D721Med (cell line): ENCODE measurements around the gene STEAP3.
"Not testable (repeated sequence)": the region's sequence is repeated elsewhere in the genome, so short reads cannot be mapped to it uniquely, and the experiment has no call there.

Experiments
- DNase-seq: peaks from one replicate; pipeline ENCODE4 v3.0.0; 2011; ENCODE audit warnings: low spot score; ENCODE audit not compliant: insufficient read length
- FAIRE-seq: peaks from 2 replicates; lab custom pipeline; 2011; peaks lifted over from hg19 to GRCh38; lab: Jason Lieb, UNC
- TF ChIP-seq, protein P1 (sequence below): IDR thresholded peaks from 2 replicates; pipeline ENCODE4 v1.5.1; 2012; ENCODE audit warnings: mild to moderate bottlenecking, control low read depth; ENCODE audit not compliant: insufficient read depth; ENCODE audit errors: missing control alignments

Gene STEAP3

GRCh38 chr2:119276864-119277263 lies 53.2 kb downstream of the STEAP3 start:
- no peak for FAIRE-seq
- DNase-seq, result no peak

DNA sequence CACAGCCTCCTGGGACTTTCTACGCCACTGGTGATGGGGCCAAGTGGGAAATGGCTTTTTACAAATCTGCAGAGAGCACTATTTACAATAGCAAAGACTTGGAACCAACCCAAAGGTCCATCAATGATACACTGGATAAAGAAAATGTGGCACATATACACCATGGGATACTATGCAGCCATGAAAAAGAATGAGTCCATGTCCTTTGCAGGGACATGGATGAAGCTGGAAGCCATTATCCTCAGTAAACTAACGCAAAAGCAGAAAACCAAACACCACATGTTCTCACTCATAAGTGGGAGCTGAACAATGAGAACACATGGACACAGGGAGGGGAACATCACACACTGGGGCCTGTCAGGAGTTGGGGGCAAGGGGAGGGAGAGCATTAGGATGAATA lies 54.8 kb downstream of the STEAP3 start:
- not testable (repeated sequence) for DNase-seq, FAIRE-seq

More at GRCh38 chr2:119276864-119277263, 53.2 kb downstream of the STEAP3 start:
- TF ChIP-seq, protein P1, sequence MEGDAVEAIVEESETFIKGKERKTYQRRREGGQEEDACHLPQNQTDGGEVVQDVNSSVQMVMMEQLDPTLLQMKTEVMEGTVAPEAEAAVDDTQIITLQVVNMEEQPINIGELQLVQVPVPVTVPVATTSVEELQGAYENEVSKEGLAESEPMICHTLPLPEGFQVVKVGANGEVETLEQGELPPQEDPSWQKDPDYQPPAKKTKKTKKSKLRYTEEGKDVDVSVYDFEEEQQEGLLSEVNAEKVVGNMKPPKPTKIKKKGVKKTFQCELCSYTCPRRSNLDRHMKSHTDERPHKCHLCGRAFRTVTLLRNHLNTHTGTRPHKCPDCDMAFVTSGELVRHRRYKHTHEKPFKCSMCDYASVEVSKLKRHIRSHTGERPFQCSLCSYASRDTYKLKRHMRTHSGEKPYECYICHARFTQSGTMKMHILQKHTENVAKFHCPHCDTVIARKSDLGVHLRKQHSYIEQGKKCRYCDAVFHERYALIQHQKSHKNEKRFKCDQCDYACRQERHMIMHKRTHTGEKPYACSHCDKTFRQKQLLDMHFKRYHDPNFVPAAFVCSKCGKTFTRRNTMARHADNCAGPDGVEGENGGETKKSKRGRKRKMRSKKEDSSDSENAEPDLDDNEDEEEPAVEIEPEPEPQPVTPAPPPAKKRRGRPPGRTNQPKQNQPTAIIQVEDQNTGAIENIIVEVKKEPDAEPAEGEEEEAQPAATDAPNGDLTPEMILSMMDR, result no peak

- TF ChIP-seq, protein P1, result no peak
- DNase-seq (no peak), FAIRE-seq (no peak)
Observed at GRCh38 chr2:119278946-119279345, 55.3 kb downstream of the STEAP3 start.

GRCh38 chr2:119279666-119280065 lies 56.0 kb downstream of the STEAP3 start:
- TF ChIP-seq, protein P1, result no peak
- FAIRE-seq (no peak), DNase-seq (no peak)

DNA sequence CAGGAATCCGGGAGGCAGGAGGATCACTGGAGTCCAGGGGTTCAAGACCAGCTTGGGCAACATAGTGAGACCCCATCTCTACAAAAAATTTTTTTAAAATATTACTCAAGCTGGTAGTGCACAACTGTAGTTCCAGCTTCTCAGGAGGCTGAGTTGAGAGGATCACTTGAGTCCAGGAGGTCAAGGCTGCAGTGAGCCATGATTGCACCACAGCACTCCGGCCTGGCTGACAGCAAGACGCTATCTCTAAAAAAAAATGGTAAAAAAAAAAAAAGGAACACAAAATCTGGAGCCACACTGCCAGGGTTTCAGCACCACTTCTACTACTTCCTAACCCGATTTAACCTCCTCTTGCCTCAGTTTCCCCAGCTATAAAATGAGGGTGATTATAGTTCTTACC lies 57.0 kb downstream of the STEAP3 start:
- DNase-seq (no peak), FAIRE-seq (no peak)
- TF ChIP-seq, protein P1, result no peak

GRCh38 chr2:119282146-119282995 lies 58.7 kb downstream of the STEAP3 start:
- no peak for FAIRE-seq
- DNase-seq, result peak; percentile 52
- TF ChIP-seq, protein P1, result no peak

GRCh38 chr2:119282996-119283511 lies 59.4 kb downstream of the STEAP3 start:
- TF ChIP-seq, protein P1, result no peak
- FAIRE-seq (no peak), DNase-seq (no peak)
